Measurements from ENCODE around the gene RBAK.
"Not testable (repeated sequence)": the region's sequence is repeated elsewhere in the genome, so short reads cannot be mapped to it uniquely, and the experiment has no call there.

Gene RBAK

DNA sequence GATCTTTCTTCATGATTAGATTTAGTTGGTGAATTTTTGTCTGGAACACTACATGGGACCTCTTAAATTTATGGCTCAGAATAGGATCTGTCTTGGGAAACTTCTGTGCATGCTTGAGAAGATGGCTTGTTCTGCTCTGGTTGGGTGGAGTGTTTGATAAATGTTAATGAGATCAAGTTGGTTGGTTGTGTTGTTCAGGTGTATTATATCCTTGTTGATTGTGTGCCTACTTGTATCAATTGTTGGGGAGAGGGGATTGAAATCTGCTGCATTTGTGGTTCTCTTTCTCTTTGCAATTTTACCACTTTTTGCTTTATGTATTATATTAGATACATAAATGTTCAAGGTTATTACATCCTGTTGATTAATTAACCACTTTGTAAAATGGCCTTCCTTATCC is 6.1 kb downstream of the RBAK start:
- not testable (repeated sequence) for DNase-seq (ENCODE audit: low spot score)

DNA sequence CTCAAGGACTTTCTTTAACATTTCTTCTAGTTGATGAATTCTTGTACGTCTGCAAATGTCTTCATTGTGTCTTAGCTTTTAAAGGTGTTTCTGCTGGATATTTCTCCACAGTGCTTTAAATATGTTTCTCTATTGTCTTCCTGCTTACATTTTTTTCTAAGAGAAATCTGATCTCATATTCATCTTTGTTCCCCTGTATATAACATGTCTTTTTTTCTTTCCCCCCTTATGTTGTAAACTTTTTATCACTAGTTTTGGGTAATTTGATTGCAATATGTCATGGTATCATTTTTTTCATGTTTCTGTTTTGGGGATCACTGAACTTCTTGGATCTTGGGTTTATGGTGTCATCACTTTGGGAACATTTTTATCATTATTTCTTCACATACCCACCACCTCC is 7.5 kb downstream of the RBAK start:
- DNase-seq (ENCODE audit: low spot score): no peak

DNA sequence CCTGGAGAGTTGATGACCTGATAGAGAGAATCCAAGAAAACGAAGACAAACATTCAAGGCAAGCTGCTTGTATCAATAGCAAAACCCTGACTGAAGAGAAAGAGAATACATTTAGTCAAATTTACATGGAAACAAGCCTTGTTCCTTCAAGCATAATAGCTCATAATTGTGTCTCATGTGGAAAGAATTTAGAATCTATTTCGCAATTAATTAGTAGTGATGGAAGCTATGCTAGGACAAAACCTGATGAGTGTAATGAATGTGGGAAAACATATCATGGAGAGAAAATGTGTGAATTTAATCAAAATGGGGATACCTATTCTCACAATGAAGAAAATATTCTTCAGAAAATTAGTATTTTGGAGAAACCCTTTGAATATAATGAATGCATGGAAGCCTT is 18.0 kb downstream of the RBAK start:
- no peak for DNase-seq (ENCODE audit: low spot score)

DNA sequence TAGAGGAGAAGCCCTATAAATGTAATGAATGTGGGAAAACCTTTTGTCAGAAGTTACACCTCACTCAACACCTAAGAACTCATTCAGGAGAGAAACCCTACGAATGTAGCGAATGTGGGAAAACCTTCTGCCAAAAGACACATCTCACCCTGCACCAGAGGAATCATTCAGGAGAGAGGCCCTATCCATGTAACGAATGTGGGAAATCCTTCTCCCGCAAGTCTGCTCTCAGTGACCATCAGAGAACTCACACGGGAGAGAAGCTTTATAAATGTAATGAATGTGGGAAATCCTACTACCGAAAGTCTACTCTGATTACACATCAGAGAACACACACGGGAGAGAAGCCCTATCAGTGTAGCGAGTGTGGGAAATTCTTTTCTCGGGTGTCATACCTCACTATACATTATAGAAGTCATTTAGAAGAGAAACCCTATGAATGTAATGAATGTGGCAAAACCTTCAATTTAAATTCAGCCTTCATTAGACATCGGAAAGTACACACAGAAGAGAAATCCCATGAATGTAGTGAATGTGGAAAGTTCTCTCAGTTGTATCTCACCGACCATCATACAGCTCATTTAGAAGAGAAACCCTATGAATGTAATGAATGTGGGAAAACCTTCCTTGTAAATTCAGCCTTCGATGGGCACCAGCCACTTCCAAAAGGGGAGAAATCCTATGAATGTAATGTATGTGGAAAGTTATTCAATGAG is 18.9 kb downstream of the RBAK start:
- peak; percentile 25 for DNase-seq (ENCODE audit: low spot score)

DNA sequence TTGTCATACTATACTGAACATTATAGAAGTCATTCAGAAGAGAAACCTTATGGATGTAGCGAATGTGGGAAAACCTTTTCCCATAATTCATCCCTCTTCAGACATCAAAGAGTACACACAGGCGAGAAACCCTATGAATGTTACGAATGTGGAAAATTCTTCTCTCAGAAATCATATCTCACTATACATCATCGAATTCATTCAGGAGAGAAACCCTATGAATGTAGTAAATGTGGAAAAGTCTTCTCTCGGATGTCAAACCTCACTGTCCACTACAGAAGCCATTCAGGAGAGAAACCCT is 19.4 kb downstream of the RBAK start:
- no peak for DNase-seq (ENCODE audit: low spot score)

DNA sequence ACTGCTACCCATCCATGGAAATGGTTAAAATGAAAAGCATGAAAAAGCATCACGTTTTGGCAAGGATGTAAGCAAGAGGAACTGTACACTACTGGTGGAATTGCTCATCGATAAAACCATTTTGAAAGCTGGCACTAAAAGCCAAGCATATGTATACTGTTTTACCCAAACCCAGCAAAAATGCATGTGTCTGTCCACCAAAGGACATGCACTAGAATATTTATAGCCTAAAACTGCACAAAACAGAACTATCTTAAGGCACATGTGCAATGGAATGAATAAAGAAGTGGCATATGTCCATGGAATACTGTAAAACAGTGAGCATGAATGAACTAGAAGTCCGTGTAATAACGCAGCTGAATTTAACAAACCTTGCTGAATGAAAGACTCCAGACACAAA is 22.9 kb downstream of the RBAK start:
- no peak for DNase-seq (ENCODE audit: low spot score)

DNA sequence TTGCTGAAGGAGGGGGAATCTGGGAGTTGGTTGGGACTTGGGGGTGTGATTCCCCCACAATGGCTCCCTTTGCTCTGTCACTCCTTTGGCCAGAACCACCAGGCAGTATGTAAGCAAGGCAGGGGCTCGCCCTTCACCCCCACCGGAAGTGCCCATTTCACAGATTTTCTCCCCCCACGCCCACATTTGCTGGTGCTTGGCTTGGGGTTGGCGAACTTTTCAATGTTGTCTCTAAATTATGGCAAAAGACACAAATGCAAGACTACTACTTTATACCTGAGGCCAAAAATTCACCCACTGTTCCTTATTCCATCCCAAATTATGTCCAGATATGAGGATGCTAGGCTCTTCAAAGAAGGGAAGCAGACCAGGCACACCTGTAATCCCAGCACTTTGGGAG is 24.5 kb downstream of the RBAK start:
- DNase-seq (ENCODE audit: low spot score): no peak

DNA sequence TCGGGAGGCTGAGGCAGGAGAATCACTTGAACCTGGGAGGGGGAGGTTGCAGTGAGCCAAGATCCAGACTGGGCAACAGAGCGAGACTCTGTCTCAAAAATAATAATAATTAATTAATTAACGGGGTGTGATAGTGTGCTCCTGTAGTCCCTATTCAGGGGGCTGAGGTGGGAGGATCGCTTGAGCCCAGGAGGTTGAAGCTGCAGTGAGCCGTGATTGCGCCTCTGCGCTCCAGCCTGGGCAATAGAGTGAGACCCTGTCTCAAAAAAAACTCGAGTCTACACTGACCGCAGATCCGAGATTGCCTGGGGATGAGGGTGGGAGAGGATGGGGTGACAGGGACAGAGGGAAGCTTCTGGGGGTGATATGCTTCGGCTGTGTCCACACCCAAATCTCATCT is 29.5 kb downstream of the RBAK start:
- DNase-seq (ENCODE audit: low spot score): not testable (repeated sequence)

DNA sequence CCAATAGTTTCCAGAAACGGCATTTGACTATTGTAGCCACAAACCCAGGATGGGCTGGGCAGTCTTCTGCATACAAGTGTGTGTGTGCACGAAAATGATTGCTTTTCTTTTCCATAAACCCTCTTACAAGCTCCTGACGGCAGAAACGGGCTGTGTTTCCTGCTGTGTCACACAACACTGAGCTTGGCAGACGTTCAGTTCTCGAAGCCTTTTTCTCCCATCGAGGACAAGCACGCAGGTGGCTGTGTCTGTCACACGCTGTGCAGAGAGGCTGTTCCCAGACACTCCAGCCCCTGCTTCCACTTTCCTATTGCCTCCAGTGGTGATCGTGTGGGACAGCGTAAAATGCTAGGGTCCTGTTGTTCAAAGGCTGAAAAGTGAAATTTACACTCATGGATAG is 32.1 kb downstream of the RBAK start:
- no peak for DNase-seq (ENCODE audit: low spot score)

DNA sequence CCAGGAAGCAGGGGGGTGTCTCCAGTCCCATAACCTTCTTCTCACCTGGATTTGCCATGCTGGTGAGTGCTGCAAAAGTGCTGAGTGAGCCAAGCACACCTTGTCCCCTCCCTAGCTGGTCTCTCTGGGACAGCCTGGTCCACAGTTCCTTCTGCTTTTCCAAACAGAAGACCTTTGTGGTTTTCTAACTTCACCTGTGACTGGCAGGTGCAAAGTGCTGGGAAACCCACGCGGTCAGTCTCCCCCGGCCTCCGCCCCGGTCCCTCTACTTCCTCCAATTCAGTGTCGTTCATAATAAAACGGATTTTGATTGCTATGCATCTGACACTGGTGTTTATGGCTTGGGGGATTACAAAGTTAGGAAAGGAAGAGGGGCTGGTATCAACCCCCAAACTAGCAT is 37.1 kb downstream of the RBAK start:
- no peak for DNase-seq (ENCODE audit: low spot score)

DNA sequence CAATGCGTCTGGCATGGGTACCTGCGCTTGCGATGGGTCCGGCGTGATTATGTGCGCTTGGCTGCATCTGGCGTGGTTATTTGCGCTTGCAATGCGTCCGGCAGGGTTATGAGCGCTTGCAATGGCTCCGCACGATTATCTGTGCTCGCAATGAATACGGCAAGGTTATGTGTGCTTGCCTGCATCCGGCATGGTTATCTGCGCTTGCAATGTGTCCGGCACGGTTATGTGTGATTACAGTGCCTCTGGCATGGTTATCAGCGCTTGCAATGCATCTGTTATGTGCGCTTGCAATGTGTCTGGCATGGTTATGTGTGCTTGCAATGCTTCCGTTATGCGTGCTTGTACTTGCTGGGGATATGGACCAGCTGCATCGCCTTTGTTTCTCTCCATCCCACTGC is 37.7 kb downstream of the RBAK start:
- no peak for DNase-seq (ENCODE audit: low spot score)

DNA sequence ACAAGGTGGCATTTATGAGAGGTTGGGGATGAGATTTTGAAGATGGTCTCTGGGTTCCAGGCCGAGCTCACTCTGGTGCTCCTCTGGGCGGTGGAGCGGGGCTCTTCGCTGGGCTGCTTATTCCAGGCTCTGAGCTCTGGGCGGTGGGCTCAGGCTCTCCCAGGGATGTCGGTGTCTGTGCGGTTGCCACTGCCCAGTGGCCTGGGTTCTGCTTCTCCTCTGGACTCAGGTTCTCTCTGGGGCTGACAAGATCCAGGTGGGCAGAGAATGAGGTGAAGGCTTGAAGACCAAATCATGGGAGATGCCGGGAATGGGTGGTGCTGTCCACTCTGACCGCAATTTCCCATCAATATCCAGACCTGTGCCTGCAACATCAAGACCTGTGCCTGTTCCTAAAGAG is 40.6 kb downstream of the RBAK start:
- no peak for DNase-seq (ENCODE audit: low spot score)

DNA sequence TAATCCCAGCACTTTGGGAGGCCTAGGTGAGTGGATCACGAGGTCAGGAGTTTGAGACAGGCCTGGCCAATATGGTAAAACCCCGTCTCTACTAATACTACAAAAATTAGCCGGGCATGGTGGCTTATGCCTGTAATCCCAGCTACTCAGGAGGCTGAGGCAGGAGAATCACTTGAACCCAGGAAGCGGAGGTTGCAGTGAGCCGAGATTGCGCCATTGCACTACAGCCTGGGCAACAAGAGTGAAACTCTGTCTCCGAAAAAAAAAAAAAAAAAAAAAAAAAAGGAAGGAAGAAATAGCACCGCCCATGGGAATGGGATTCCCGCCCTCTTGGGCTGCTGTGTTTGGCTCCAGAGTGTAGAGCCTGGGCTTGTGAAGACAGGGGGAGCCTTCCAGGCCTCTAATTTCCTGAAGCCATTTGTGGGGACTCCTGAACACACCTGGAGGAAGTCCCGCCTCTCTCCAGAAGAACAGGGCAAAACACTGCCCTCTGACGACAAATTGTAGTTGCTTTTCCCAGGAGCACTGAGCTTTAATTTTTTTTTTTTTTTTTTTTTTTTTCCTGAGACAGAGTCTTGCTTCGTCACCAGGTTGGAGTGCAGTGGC is 42.7 kb downstream of the RBAK start:
- DNase-seq (ENCODE audit: low spot score): not testable (repeated sequence)

DNA sequence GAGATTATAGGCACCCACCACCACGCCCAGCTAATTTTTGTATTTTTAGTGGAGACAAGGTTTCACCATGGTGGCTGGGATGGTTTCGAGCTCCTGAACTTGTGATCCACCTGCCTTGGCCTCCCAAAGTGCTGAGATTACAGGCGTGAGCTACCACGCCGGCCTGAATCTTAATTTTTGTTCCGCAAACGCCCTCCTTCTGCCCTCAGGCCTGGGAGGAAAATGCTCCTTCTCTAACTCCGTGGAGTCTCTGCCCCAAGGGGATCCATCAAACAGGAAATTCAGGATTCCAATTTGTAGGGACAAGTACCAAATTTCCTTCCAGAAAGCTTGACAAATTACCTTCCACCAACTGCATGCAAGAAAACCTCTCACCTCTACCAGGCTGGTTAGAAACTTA is 43.2 kb downstream of the RBAK start:
- no peak for DNase-seq (ENCODE audit: low spot score)

DNA sequence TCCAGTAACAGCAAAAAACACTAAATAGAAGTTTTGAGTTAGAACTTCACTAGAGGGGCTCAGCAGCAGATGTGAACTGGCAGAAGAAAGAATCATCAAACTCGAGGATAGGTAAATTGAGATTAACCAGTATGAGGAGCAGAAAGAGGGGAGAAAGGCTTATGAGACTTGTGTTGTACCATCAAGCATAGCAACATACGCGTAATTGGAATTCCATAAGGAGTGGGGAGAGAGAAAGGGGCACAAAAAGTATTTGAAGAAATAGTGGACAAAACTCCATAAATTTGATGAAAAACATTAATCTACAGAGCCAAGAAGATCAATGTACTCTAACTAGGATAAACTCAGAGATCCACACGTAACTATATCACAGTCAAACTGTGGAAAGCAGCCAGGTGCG is 48.3 kb downstream of the RBAK start:
- DNase-seq (ENCODE audit: low spot score): no peak

DNA sequence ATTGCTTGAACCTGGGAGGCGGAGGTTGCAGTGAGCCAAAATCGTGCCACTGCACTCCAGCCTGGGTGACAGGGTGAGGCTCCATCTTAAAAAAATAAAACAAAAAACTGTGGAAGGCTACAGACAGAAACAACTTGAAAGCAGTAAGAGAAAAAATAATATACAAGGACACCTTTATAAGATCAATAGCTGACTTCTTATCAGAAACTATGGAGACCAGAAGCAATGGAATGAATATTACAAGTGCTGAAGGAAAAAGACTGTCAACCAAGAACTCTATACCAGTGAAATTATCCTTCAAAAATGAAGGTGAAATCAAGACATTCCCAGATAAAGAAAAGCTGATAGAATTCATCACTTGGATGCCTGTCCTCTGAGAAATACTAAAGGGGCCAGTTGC is 49.0 kb downstream of the RBAK start:
- DNase-seq (ENCODE audit: low spot score): no peak

DNA sequence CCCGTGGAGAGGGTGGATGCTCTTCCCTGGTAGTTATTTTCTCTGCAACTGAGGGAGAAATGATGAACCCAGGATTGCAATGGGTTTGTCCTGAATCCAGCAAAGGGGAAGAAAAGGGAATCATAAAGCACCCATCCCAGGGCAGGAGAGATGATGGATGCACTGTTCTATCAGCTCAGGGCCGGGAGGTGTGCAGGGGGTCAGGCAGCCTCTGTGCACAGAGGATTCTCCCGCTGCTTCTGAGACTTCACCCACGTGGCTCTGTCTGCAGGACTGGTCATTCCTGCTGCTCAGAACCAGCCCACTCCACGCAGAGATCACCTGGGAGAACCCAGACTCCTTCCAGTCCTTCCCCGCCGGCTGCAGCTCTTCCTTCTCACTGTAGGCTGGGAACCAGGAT is 70.7 kb downstream of the RBAK start:
- no peak for DNase-seq (ENCODE audit: low spot score)

DNA sequence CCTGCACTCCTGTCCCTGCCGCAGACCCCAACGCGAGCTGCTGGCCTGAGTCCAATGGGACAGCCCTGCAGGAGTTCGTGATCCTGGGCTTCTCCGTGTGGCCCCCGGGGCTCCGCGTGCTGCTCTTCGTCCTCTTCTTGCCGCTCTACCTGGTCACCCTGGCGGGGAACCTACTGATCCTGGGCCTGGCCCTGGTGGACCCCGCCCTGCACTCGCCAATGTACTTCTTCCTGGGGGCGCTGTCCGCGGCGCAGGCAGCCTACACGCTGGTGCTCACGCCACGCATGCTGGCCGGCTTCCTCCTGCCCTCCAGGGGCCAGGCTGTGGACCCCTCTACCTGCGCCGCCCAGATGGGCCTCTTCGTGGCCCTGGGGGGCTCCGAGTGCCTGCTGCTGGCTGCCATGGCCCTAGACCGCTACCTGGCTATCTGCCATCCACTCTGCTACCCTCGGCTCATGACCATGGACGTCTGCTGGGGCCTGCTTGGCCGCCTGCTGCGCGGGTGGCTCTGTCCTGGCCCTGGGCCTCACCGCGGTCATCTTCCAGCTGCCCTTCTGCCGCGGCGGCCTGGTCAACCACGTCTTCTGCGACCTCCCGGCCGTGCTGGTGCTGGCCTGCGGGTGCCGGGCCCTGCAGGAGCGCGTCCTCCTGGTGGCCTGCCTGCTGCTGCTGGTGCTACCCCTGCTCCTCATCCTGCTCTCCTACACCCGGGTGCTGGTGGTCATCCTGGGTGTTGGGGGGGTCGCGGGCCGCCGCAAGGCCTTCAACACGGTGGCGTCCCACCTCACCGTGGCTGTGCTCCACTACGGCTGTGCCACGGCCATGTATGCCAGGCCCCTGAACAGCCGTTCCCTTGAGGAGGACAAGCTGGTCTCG is 71.7 kb downstream of the RBAK start:
- no peak for DNase-seq (ENCODE audit: low spot score)
